Psoas muscle (tissue), 8 donors: ENCODE data around the gene TFPI. TPM values are rescaled to one million over a fixed set of nuclear protein-coding genes. Genes with fewer than 3 reads are reported as not detected.

Experiments
- ATAC-seq, 4 donors: fragments of 200-7000 bp; cut with Tn5 transposase; one replicate each; pipeline ENCODE4 v1.9.1; 2020; ENCODE audit warnings: moderate library complexity in 3 of 4, mild to moderate bottlenecking in 2 of 4
- DNase-seq, 2 donors: peaks; one replicate each; pipeline ENCODE4 v3.0.0-alpha.2; 2020
- H3K27ac ChIP-seq: fragments of 200-600 bp; one replicate; pipeline ENCODE4 v1.8.0; 2022
- H3K27me3 ChIP-seq, 3 donors: fragments of 200-600 bp in 1 of 3; one replicate each; pipeline versions ENCODE4 v1.6.1 to v1.8.0; 2013 to 2022; ENCODE audit warnings: low read length in 2 of 3, mild to moderate bottlenecking in 2 of 3, moderate library complexity in 1 of 3; ENCODE audit not compliant: insufficient read depth in 3 of 3
- H3K36me3 ChIP-seq, 2 donors: fragments of 200-600 bp in 1 of 2; one replicate each; pipeline versions ENCODE4 v1.6.1 to v1.8.0; 2013 to 2022; ENCODE audit warnings: low read depth in 1 of 2, mild to moderate bottlenecking in 1 of 2, moderate library complexity in 1 of 2; ENCODE audit not compliant: insufficient read depth in 1 of 2
- H3K4me1 ChIP-seq: fragments of 200-600 bp; one replicate; pipeline ENCODE4 v1.8.0; 2022
- H3K4me3 ChIP-seq: fragments of 200-600 bp; one replicate; pipeline ENCODE4 v1.8.0; 2022; ENCODE audit warnings: mild to moderate bottlenecking
- H3K9me3 ChIP-seq: fragments of 200-600 bp; one replicate; pipeline ENCODE4 v1.8.0; 2022
- WGBS, 3 donors: extraction: QIAGEN DNeasy Blood & Tissue Kit; methylation state at CpG; one replicate each; pipeline versions ENCODE4 v1.1.6 to v1.1.7; 2013; 5-methylcytosine and 5-hydroxymethylcytosine counted together
- intact Hi-C, 2 donors: fragments of 100-400 bp; cut with DNase I; formaldehyde crosslinking; loops; one replicate each; pipeline versions ENCODE4 v1.11.0 to v1.14.2; 2022
- polyA plus RNA-seq, 3 donors: library from polyadenylated mRNA; stranded (reverse); fragments of 200-250 nt; gene quantifications; one replicate each; pipeline ENCODE4 v1.2.3, GENCODE V29; 2013
- total RNA-seq, 4 donors: library from RNA; stranded (reverse); fragmentation: NEBNext Ultra II Directional in 2 of 4; extraction: Animal tissue kit (Norgen Biotek cat#: 25700) in 2 of 4; gene quantifications; one replicate each; pipeline versions ENCODE4 v1.2.1 to v1.2.4, GENCODE V29; 2021 to 2023
- TF ChIP-seq, protein P1 (sequence below): fragments of 200-600 bp; IDR thresholded peaks from one replicate; pipeline ENCODE4 v1.8.0; 2022; ENCODE audit warnings: antibody characterized with exemption
- donor health status: healthy with polysubstance abuse.
- donor health status: DM: no; HTN: no; CAD: no; lungs with moderate emphysema.
- donor health status: Bipolar disorder and iron deficiency.
- donor health status: healthy.
- donor health status: DM: yes; HTN: yes; CAD: no.
- donor health status: DM: no; HTN: no; CAD: no.
- donor health status: DM: no; HTN: no; CAD: no.
- donor health status: DM: yes; HTN: yes; CAD: no.

Gene TFPI
- total and polyA plus RNA-seq, 7 donors, result 15.0 to 96.0 (median 42.6) TPM

DNA sequence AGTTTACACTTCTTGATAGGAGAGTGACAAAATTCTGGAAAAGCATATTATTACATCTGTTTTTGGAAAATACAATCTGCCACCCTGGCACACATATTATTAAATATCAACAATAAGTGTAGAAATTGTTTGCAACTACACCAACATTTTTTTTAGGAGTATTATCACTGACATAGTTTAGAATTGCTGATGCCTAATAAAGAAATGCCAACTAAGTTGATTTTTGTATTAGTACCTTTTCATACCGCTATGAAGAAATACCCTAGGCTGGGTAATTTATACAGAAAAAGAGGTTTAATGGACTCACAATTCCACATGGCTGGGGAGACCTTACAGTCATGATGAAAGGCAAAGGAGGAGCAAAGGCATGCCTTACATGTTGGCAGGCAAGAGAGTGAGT is 35.9 kb upstream of the TFPI start:
- Histone ChIP-seq H3K27ac (no peak overlapping the region), H3K4me1 (no peaks in the 10 kb centered on the region), H3K4me3 (no peak overlapping the region), H3K9me3 (no peaks in the 10 kb centered on the region), H3K36me3 (no peaks in the 10 kb centered on the region), H3K27me3 (no peaks in the 10 kb centered on the region)
- intact Hi-C loops, result no loop called here
- 95 to 100% (median 99%) methylated on average over 1 of the region's 1 CpG for WGBS, 3 donors
- DNase-seq (no peak), ATAC-seq (no peak)
- TF ChIP-seq, protein P1, sequence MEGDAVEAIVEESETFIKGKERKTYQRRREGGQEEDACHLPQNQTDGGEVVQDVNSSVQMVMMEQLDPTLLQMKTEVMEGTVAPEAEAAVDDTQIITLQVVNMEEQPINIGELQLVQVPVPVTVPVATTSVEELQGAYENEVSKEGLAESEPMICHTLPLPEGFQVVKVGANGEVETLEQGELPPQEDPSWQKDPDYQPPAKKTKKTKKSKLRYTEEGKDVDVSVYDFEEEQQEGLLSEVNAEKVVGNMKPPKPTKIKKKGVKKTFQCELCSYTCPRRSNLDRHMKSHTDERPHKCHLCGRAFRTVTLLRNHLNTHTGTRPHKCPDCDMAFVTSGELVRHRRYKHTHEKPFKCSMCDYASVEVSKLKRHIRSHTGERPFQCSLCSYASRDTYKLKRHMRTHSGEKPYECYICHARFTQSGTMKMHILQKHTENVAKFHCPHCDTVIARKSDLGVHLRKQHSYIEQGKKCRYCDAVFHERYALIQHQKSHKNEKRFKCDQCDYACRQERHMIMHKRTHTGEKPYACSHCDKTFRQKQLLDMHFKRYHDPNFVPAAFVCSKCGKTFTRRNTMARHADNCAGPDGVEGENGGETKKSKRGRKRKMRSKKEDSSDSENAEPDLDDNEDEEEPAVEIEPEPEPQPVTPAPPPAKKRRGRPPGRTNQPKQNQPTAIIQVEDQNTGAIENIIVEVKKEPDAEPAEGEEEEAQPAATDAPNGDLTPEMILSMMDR, result no peak

DNA sequence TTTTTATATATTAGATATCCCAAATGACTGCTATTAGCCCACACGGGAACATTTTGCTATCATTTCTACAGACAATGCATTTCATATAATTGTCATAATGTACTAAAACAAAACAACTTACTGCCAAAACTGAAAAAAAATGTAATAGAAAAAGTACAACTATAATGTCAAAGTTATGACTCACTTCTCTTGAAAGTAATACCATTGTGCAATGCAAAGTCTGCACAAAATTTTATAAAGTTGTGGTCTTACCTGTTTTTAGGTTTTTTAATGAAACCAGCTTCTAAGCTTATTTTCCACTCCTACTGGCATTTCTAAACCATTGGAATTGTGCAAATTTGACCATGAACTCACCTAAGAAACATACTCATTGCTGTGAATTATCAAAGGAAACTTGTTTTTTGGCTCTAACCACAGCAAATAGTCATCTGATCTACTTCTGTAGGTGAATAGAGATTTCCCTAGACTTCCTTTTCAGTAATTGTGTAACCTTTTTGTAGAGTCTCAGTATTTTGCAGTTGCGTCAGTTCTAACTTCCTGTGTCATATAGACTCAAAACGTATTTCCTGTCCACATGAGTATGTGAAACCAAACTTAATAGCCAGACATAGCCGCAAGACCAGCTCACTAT is 31.9 kb upstream of the TFPI start:
- Histone ChIP-seq H3K27me3 (no peaks in the 10 kb centered on the region), H3K9me3 (no peaks in the 10 kb centered on the region), H3K27ac (no peak overlapping the region), H3K4me1 (no peaks in the 10 kb centered on the region), H3K36me3 (no peaks in the 10 kb centered on the region), H3K4me3 (no peak overlapping the region)
- DNase-seq (no peak), ATAC-seq (no peak)
- WGBS, 3 donors, result 72 to 78% (median 78%) methylated on average over 4 of the region's 4 CpGs
- TF ChIP-seq, protein P1, result no peak
- intact Hi-C loops, result loop anchor here (10.0 kb wide), 2 partner anchors 929 to 1829 kb away; no protein-coding TSS in a partner anchor

DNA sequence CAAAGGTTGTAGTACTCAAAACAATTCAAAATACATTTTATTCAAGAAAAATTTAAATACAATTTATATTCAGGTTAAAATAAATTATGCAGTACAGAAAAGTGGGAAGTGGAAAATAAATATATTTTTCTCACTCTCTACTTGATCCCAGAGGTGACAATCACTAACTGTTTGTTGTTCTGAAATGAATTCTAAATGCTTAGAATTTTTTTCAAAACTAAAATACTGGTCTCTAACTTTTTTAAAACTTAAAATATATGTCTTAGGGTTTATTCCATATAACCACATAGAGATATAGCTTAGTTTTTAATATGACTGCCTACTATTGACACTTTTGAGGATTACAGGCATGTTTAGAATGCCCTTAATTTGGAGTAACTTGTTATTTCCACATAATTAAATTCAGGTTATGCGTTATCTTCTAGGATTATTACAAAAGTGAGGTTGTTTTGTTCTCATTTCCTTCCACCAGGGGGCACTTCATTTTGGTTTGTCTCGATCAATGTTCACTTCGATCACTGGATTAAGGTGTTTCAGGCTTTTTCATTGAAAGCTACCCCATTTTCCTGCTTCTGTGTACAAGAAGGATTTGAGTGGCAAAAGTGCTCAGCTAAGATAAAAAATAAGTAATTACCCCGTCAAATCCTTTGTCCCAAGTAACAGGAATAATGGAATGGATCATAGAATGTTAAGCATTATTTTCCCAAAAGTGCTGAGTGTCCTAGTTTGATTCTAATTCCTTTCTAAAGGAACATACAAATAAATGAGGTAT is 27.1 kb upstream of the TFPI start:
- TF ChIP-seq, protein P1, result peak; percentile 72
- DNase-seq (no peak), ATAC-seq (peak in 2 of 4 donors; percentile 47 to 80)
- WGBS, 3 donors, result 5 to 7% (median 7%) methylated on average over 4 of the region's 4 CpGs
- intact Hi-C loops, result loop anchor here (2.0 to 10.0 kb wide), 4 partner anchors 81 to 1833 kb away; no protein-coding TSS in a partner anchor
- Histone ChIP-seq H3K4me3 (peak overlapping the region; percentile 45), H3K27me3 (no peaks in the 10 kb centered on the region), H3K36me3 (no peaks in the 10 kb centered on the region), H3K9me3 (no peaks in the 10 kb centered on the region), H3K4me1 (peaks cover 4% of the 10 kb centered on the region), H3K27ac (no peak overlapping the region)

DNA sequence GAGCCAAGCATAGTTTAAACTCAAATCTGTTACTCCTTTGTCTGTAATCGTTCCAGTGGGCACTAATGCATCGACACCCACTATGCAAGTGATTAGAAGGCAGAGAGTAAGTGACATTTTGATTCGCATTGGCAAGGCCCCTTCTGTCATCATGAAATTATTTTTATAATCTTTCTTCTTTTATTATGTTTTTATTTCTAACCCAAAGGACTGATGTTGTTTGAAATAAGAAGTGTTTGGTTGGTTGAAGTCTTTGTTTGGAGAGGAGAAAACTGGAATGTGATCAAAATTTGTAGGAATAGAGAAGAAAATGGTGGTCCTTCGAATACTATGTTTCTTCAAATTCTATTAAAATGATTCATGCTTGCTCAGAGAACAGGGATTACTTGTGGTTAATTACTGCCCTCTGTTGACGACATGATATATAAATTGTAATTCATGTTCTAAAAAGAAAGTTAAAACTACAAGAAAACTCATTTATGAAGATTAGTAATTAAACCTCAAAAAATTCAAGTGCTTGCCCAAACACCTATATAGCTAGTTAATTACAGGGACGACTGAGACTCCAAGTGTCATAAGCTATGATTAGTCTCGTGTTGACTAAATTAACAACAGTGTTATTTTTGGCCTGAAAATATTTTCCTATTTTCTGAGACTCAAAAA is 26.4 kb upstream of the TFPI start:
- Histone ChIP-seq H3K27me3 (no peaks in the 10 kb centered on the region), H3K27ac (no peak overlapping the region), H3K36me3 (no peaks in the 10 kb centered on the region), H3K4me1 (peaks cover 4% of the 10 kb centered on the region), H3K9me3 (no peaks in the 10 kb centered on the region), H3K4me3 (peak overlapping the region; percentile 45)
- intact Hi-C loops, result loop anchor here (2.0 to 10.0 kb wide), 4 partner anchors 80 to 1834 kb away; no protein-coding TSS in a partner anchor
- TF ChIP-seq, protein P1, result peak; percentile 64
- DNase-seq, result no peak
- 28 to 34% (median 29%) methylated on average over 7 of the region's 7 CpGs for WGBS, 3 donors
- peak; percentile 48 to 86 (median 61) for ATAC-seq
